ENCODE results near the gene EPC2.
"Not testable (repeated sequence)": the region's sequence is repeated elsewhere in the genome, so short reads cannot be mapped to it uniquely, and the experiment has no call there.

Gene EPC2

DNA sequence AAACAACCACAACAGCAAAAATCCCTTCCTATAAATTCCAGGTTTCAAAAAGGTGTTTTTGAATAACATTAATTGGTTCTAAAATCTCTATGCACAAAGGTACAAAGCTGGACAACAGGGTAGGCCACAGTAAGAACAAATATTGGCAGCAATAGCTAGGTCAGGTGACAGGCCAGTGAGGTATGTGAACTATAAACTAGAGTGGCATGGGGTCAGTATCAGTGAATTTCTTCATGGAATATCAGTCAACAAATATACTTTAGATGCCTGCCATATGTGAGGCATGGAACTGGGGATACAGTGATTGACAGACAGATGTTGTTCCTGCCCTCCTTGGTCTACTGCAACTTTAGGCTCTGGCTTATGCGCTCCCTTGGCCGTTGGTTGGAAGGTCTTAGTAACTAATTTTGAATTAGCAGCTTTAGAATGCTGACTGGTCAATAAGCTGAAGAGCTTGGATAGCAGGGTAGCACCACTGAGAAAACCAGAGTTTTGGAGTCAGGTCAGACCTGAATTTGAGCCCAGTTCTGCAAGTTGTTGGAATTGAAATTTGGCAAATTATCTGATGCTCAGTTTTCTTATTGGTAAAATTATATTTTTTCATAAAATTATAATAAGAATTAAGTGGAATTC lies 2.3 kb upstream of the EPC2 start:
- no peak for DNase-seq

DNA sequence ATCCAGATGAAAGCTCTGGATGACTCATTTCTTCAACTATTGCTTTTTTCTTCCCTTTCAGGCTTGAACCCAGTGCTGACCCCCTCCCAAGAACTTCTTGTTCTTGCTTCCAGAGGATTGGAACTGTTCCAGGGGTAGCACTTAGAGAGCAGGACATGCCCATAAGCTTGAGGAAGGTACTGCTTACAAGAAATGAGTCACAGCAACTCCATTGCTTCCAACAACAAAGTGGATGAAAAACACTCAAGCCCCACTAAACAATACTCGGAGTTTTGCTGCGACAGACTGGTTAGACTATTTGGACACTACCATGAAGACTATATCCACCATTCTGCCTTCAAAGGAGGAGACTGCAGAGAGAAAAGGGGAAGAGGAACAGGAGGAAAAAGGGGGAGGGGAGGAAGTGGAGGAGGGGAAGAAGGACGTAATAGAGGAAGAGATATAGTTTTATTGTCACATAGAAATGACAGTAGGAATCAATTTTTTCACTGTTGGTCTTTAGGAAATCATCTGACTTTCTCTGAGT lies 1.6 kb upstream of the EPC2 start:
- DNase-seq: peak; percentile 32

DNA sequence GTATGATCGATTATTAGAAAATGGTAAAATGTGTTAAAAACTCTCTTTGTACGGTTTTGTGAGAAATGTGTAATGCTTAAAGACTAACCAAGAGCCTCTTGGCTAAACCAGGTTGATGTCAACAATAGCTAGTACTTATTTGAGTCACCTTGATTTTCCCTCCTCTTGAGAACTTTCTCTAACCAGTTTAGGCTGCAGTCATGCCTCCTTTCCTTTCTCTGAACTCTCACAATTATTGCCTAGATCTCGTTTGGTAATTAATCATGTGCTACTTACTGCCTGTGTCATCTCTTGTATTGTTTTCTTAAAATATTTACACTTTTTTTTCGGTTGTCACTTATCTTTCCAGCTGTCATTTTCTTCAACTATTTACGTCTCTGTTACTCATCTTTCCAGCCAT lies 1.1 kb upstream of the EPC2 start:
- peak; percentile 33 for DNase-seq

DNA sequence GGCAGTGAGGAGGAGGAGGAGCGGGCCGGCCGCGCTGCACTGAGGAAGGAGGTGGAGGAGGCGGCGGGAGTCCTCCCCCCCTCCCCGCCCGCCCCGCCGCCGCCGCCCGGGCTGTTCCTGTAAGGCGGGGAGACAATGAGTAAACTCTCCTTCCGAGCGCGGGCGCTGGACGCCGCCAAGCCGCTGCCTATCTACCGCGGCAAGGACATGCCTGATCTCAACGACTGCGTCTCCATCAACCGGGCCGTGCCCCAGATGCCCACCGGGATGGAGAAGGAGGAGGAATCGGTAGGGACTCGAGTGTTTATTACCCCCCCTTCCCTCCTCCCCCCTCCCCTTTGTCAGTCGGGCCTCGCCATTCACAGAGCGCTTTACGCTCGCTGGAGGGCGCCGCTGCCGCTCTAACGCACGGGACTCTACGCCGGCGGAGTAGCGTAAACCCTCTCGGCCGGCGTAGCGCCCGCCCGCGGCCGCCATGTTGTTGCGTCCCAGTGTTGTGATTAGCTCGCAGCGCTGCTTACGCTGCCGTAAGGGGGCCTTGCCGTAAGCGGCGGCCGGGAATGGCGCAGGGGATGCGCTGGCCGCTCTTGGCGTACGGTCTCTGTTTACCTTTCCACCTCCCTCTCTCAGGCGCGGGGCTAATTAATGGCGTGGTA lies 460 bp downstream of the EPC2 start:
- DNase-seq: peak; percentile 90

DNA sequence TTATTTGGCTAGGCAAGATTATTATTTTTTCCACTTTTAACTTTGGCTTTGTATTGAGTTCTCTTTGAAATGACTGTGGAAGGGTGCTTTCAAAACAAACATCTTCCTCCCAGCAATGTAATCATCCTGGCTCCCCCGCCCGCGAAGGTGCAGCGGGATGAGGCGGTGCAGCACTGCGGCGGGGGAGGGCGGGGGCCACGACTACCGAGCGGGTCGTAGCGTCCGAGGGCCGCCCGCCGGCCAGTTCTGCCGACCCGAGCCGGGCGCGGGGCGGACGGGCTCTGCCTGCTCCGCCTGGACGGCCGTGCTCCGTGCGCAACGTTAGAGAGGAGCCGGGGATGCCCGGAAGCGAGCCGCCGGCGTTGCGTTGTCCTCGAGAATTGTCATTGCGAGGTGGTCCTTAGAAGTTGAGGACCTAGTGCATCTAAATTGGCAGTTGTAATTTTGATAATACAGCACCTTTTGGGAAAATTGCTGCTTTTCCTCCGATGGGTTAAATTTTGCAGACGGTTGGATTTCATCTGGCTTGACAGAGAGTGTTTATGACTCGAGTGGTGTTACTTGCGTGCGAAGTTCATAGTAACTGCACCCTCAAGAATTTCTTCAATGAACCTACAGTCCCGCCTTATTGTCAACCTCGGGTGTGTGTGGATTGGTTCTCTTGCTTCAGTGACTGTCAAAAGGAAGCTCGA lies 1.1 kb downstream of the EPC2 start:
- DNase-seq: peak; percentile 79

DNA sequence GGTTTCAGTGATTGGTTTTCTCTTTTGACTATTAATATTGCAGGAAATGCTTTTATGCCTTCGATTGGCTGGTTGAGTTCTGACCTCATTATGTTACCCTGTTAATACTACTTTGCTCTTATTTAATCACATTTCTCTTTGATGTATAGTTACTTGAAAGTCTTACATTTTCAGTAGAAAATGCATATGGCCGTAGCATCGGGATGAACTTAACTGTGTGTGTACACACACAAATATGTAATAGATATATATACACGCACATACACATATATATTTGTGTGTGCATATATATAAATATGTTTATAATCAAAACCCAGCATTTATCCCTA lies 1.6 kb downstream of the EPC2 start:
- no peak for DNase-seq

DNA sequence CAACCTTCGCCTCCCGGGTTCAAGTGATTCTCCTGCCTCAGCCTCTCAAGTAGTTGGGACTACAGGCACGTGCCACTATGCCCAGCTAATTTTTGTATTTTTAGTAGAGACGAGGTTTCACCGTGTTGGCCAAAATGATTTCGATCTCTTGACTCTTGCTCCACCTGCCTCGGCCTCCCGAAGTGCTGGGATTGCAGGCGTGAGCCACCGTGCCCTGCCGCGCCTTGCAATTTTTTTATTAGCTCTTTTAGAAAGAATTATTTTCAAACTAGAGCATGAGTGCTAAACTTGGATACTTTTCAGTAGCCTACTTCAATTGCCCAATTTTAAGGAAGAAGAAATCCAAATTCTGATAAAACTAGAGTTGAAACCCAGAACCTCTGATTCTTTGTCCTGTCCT lies 3.2 kb downstream of the EPC2 start:
- not testable (repeated sequence) for DNase-seq

DNA sequence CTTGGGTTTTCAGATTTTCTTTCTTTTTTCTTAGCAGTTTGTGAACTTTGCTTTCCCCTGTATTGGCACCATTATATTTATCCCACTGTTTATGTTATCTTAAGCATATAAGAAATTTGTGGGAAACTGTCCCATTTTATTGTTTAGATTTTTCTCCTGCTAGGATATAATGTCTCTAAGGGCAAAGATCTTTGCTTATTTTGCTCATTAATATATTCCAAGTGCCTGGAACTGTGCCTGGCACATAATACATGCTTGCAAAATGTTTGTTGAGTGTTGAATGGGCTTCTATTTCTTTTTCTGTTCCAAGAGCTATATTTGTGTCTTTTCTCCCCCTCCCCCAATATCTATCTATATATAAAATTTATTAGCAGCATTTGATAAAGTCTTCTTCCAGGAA lies 5.4 kb downstream of the EPC2 start:
- no peak for DNase-seq

DNA sequence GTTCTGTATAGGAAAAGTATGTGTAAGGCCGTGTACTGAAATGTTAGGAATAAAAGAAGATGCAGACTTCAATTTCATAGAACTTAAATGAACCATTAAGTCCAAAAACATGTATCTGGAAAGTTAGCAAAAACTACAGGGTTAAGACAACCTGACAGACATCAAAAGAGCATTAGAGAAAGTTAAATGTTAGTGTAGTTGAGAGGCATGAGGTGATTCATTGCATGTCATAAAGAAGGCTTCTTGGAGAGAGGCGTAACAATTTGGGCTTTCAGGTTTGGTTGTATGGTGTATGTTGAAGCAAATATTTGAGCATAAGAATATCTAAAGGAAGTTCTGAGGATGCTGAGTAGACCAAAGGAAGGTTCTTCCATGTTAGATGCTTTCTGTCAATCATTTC lies 6.3 kb downstream of the EPC2 start:
- no peak for DNase-seq

DNA sequence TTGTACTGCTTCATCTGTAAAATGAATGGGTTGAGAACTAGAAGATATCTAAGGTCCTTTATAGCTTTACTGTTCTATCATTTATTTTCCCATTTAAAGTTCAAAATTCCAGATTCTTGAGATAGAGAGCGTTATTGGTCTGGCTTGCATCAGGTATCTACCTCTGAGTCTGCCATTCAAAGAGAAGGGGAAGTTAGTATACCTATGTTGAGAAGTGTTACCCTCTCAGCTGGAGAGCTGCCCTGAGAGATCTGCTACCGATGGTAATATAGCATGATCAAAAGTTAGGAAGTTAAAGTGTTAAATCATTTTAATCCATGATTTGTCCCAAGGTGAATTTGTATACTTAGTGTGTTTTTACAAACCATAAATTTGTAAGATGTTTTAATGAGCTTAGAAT lies 7.4 kb downstream of the EPC2 start:
- no peak for DNase-seq

DNA sequence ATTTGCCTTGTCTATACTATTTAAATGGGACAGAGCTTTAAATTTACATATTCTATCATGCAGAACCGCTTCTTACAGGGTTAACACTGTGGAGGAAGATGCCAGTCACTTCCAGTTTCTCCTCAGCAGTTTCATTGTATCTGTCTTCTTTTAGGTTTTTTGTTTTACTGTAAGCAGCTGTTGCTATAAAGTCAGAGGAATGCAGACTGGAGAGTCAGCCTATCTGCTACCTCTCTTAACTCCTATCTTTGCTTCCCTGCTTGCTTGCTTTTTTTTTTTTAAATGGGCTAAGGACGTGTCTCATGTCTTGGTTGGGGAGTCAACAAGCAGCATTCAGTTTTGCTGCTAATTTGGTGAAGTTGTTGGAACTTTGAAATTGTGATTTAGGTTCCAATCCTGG lies 8.9 kb downstream of the EPC2 start:
- no peak for DNase-seq

DNA sequence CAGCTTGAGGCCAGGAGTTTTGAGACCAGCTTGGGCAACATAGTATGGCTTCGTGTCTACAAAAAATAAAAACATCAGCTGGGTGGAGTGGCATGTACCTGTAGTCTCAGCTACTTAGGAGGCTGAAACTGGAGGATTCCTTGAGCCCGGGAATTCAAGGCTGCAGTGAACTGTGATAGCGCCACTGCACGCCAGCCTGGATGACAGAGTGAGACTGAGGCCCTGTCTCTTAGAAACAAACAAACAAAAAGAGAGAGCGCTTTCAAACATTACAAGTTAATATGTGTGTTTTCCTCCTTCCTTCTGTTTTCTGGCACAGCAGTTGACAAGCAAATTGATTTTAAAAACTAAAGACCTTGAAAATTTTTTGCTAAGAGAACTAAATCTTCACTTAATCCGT lies 9.9 kb downstream of the EPC2 start:
- DNase-seq: no peak

DNA sequence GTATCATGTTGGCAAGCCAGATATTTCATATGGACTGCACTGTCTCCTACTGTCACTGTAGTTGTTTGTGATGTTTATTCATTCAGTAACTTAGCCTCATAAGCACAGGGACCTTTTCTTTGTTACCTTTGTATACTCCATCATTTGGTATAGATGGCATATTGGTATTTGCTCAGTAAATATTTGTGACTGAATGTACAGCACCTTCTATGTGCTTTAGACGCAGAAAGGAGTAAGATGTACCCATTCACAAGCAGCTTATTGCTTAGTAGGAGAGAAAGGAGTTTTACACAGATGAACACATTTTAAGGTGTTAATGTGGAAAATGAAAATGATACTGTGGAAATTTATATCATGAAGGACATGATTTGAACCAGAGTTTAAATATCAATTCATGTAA lies 12.0 kb downstream of the EPC2 start:
- no peak for DNase-seq

DNA sequence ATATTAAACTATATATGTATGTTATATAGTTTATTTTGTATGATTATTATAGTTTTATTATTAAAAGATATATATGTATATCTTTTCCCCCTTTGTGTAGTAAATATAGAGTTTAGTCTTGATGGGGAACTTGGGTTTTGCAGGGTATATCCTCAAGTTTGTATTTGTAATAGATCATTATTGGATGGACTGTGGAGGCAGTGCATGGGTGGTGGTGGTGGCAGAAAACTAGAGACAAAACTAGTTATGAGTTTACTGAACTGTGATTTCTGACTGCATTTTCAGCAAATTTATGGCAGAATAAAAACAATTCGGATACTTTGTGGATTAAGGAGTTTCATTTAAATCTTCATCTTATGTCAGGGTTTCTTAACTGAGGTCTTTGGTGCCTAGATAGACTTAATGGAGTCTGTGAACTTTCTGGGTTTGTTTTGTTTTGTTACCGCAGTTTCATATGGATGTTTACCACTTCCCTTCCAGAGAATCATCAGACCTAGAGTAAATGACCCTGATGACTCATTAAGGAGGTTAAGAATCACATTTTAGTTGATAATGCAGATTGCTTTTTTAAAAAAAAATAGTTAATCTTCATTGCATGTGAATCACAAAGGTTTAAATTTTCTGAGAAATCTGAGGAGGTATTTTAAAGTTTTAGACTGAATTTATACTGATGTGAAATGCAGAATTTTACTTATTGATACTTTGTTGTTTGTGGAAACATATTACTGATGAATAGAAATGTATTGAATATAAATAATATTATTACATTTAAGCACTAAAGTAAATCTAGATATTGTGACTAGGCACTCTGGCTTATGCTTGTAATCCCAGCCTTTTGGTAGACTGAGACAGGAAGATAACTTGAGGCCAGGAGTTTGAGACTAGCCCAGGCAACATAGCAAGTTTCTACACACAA lies 14.5 kb downstream of the EPC2 start:
- DNase-seq: peak; percentile 2

DNA sequence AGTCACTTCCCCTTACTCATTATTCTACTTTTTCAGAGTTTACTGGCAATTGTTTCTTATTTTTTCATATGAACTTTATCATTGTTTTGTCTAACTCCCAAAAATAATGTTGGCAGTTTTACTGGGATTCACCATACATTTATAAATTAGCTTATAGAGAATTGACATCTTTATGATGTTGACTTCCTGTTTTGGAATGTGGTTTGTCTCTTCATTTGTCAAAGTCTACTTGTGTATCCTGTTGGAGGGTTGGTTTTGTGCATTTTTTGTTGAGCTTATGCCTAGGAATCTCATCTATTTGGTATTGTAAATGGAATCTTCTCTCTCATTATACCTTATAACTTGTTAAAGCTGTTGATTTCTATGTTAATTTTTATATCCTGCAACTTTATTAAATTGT lies 16.4 kb downstream of the EPC2 start:
- no peak for DNase-seq

DNA sequence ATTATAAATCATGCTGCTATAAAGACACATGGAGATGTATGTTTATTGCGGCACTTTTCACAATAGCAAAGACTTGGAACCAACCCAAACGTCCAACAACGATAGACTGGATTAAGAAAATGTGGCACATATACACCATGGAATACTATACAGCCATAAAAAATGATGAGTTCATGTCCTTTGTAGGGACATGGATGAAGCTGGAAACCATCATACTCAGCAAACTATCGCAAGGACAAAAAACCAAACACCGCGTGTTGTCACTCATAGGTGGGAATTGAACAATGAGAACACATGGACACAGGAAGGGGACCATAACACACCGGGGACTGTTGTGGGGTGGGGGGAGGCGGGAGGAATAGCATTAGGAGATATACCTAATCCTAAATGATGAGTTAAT lies 17.8 kb downstream of the EPC2 start:
- DNase-seq: not testable (repeated sequence)

DNA sequence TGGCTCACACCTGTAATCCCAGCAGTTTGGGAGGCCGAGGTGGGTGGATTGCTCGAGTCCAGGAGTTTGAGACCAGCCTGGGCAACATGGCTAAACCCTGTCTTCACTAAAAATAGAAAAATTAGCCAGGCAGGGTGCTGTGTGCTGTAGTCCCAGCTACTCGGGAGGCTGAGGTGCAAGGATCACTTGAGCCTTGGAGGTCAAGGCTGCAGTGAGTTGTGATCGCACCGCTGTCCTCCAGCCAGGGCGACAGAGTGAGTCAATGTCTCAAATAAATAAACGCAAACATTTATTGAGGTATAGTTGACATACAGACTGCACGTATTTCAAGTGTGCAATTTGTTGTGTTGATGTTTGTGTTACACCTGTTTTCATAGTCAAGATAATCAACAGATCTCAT lies 19.7 kb downstream of the EPC2 start:
- DNase-seq: no peak

DNA sequence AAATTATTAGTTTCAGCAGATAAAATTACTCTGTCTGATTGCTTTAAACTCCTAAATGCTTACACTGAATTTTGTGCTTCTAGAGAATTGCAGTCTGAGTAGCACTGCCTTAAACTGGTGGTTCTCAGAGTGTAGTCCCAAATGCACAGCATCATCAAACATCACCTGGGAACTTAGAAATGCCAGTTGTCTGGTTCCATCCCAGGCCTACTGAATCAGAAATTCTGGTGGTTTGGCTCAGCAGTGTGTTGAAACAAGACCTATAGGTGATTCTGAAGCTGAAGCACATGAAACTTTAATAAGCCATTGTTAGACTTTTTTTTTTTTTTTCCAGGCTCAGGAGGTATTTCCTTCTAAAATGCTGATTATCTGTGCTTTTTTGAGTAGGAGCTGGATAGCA lies 22.0 kb downstream of the EPC2 start:
- DNase-seq: no peak

DNA sequence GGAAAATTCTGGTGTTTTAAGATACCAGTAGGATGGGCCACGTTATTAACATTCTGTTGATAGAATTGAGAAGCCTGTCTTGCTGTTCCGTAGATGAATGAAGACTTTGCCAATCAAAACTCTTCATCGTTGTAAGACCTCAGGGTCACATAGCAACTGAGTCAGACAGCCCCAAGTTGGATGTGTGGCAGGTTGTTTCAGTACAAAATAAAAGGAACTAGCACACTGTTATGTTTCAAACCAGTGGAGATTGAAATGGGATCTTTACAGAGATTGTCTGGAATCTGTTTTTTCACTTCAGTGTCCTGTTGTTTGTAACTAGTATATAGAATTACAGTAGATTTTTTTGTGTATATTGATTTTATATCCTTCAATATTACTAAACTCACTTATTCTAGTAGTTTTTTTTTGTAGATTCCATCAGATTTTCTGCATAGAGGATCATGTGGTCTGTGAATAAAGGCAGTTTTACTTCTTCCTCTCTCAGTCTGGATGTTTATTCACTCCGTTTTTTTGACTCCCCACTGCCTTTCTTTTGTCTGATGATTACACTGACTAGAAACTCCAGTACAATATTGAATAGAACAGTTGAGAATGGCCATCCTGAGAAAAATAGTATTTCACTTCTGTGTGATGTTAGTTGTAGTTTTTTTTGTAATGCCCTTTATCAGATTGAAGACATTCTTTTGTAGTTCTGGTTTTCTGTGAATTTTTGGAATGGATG lies 22.7 kb downstream of the EPC2 start:
- DNase-seq: peak; percentile 20

DNA sequence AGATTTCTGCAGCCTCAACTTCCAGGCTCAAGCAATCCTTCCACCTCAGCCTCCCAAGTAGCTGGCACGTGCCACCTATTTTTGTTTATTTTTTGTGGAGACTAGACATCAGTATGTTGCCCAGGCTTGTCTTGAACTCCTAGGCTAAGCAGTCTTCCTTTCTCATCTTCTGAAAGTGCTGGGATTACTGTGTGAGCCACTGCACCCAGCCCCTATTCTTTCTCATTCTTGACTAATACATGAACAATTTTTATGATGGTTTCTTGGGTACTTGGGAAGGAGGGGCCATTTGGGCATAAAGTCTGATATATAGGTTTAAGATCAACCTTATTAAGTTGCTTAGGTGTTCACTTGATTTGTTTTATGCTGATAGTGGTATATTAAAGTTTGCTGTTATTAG lies 26.2 kb downstream of the EPC2 start:
- DNase-seq: no peak

DNA sequence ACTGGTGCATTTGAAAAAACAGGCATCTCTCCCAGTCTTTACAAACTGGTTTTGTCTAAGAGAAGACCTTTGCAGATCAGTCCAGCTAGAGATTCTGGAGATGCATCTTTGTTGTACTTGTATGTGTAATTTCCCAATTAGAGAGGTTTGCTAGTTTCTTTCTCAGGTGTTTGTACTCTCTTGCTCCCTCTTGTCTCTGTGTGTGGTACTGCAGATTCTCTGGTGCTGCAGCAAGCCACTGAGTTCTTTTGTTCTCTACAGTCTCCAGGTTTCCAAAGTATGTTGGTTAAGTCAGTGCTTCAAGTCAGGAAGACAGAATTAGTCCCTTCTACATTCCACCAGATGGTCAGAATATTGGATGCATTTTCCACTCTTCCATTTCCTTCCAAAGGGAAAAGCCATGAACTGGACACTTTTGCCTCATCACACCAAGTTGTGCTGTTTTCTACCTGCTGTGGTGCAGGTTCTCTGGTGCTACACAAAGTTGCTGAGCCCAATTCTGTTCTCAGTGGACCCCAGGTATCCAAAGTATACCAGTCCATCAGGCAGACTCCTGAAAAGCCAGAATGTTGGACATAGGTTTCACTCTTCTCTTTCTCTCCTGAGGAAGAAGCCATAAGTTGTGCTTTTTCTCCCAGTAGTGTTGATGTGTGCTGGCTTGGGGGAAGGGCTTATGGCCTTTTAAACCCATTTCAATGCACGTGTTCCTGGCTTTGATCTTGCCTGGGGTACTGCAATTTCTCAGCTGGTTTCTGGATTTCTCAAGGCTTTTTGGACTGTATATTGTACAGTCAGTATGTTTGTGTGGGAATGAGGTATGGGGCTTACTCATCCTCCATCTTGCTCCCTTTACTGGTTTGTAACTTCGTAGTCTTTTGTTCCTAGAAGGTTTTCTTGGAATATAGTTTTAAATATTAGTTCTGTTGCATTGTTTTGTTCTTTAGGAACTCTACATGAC lies 29.8 kb downstream of the EPC2 start:
- peak; percentile 36 for DNase-seq

Measured in NCI-H69 (cell line).